T47D (cell line): Measurements from ENCODE around the gene TSC22D3.

Experiments
- DNase-seq, 2 experiments: peaks; one replicate each; pipeline versions ENCODE4 v3.0.0 to v3.0.0-alpha.2; 2011 to 2012; ENCODE audit warnings: low read depth in 1 of 2, low spot score in 1 of 2
- JUND ChIP-seq: IDR thresholded peaks from 2 replicates; pipeline ENCODE4 v1.6.1; 2012; ENCODE audit warnings: low read depth
- in situ Hi-C: cut with HindIII; loops from 2 replicates; pipeline ENCODE4 v1.10.0; 2016; ENCODE audit warnings: low sequenced_read_pairs, low pct_unique_long_range_greater_than_20kb

The TSC22D3 gene

GRCh38 chrX:107711521-107712181, 63.9 kb downstream of the TSC22D3 start:
- no peak for DNase-seq
- no peak for TF ChIP-seq JUND
- in situ Hi-C loops = no loop called here

- in situ Hi-C loops = no loop called here
- no peak for DNase-seq
- no peak for TF ChIP-seq JUND
Measured at GRCh38 chrX:107710617-107711391, 64.8 kb downstream of the TSC22D3 start.

GRCh38 chrX:107709266-107709806, 66.3 kb downstream of the TSC22D3 start:
- DNase-seq = no peak
- in situ Hi-C loops = no loop called here
- TF ChIP-seq JUND = no peak

- no peak for TF ChIP-seq JUND
- DNase-seq = no peak
- in situ Hi-C loops = no loop called here
Measured at GRCh38 chrX:107708762-107709161, 66.8 kb downstream of the TSC22D3 start.

DNA sequence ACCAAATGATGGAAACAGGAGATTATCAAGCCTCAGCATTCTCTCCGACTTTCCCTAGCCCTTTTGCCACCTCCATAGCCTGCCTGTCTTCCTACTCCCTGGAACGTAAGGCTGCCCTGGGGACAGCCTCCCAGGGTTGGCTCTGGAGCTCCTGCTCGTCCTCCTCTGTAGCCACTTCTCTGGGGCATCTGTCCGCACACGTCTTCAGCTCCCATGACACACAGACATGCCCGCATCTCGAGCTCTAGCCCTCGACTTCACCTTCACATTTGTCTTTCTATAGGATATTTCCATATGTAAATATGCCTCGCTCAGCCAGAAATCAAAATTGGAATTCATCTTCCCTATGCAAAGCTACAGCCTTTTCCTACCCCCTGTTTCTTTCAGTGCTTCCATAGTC, 67.7 kb downstream of the TSC22D3 start:
- DNase-seq = no peak
- in situ Hi-C loops = no loop called here
- TF ChIP-seq JUND = no peak

- in situ Hi-C loops = no loop called here
- DNase-seq = no peak
- TF ChIP-seq JUND = no peak
Measured at GRCh38 chrX:107706309-107706708, 69.3 kb downstream of the TSC22D3 start.

DNA sequence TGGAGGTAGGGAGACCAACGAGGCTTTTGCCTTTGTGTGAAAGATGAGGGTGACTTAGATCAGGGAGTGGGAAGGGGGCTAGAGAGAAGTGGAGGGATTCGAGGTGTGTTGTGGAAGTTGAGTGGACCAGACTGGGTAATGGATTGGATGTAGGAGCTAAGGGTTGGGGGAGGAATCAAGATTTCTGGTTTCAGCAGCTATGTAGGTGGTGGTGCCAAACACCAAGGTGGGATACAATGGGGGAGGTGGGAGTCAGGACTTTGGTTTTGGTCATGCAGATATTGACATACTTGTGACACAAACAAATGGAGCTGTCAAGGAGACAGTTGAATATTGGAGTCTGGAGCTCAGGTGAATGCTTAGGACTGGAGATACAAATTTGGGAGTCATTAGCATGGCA, 71.0 kb downstream of the TSC22D3 start:
- in situ Hi-C loops = no loop called here
- no peak for DNase-seq
- no peak for TF ChIP-seq JUND

DNA sequence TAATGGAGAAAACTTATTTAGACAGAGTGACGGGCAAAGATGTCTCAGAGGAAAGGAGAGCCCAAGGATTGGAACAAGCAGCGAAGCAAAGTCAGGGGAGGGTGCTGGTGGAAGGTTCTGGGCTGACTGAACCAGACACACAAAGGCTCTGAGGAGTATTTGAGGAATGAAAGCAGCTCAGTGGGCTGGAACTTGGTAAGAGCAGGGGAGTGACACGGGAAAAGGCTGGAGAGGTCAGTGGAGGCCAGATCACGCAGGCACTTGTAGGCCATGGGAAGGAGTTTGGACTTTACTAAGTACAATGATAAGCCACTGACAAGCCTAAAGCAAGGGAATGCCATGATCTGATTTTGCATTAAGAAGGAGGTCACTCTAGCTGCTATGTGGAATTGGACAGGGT, 71.4 kb downstream of the TSC22D3 start:
- DNase-seq = no peak
- no peak for TF ChIP-seq JUND
- in situ Hi-C loops = no loop called here

DNA sequence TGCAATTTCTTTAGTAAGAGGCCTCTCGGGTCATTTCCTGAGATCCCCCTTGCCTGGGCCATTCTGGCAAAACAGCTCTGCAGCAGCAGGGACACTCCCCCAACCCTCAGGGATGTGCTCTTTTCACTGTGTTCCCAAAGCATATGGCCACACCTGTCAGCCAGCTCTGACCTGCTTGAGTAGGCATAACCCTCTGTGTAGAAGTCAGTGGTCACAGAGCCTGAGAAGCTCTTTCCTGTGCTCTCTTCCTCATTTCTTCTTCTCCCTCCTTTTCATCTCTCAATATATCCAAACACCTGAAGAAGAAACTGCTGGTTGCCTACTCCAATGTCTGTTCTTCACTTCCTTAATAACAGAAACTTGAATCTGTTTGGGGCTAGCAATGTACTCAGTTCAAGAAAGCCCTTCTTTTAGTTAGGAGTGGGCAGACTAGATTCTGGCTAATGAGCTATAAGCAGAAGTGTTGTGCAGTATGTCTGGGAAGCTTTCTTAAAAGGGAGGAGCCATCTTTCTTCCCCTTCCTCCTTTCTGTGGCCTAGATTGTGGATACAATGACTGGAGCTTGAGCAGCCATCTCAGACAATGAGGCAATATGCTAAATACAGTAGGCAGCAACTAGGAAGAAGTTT, 74.0 kb downstream of the TSC22D3 start:
- TF ChIP-seq JUND = no peak
- in situ Hi-C loops = no loop called here
- DNase-seq = no peak

- TF ChIP-seq JUND = no peak
- DNase-seq = no peak
- in situ Hi-C loops = no loop called here
Measured at GRCh38 chrX:107700790-107701189, 74.8 kb downstream of the TSC22D3 start.

DNA sequence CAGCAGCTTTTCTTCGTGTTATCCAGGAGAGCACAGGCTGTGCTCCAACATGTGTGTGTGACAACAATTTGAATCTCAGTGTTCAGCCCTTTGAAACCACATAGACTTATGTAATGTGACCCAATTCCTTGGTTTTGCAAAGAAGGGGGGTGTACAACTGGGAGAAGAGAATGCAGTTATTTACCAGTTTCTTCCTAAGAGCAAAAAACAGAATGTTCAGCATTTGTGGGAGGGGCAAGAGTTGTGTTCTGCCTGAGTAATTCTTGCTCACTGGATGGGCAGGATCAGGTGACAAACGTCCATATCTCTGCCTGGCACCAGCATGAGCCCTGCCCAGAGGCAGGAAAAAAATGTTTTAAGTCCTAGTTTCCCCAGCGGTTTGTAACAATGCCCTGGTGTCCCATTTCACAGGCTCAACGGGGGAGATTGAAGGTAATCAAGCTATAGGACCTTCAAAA, 75.2 kb downstream of the TSC22D3 start:
- in situ Hi-C loops = no loop called here
- TF ChIP-seq JUND = no peak
- no peak for DNase-seq

DNA sequence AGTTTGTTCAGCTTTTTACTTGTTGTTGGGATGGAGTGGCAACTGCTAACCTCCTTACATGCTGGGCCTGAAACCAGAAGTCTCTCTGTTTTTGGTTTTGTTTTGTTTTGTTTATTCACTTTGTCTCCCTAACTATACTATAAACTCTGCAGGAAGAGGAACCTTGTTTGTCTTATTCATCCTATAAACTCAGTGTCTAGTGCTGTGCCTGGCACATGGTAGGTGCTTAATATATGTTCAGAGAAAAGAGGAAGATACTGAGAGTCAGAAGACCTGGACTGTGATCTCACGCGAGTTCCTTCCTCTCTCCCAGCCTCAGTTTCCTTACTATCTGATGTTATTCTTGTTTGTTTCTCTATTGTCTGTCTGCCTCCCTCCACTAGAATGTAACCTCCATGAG, 76.0 kb downstream of the TSC22D3 start:
- no peak for DNase-seq
- no peak for TF ChIP-seq JUND

DNA sequence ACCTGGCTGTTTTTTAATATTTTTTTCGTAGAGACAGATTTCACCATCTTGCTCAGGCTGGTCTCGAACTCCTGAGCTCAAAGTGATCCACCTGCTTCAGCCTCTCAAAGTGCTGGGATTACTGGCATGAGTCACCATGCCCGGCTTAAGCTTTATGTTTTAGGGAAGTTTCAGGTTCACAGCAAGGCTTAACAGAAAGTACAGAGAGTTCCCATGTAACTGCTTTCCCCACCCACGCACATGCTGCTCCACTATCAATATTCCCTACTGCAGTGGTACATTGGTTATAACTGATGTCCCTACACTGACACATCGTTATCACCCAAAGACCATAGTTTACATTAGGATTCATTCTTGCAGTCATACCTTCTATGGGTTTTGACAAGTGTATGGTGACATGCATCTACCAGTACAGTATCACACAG, 84.6 kb downstream of the TSC22D3 start:
- TF ChIP-seq JUND = no peak
- no peak for DNase-seq
- in situ Hi-C loops = no loop called here

More for the DNA sequence above, 76.0 kb downstream of the TSC22D3 start:
- in situ Hi-C loops = no loop called here
